ENCODE data around the gene ZNF580. TPM values are rescaled to one million over a fixed set of nuclear protein-coding genes. Genes with fewer than 3 reads are reported as not detected.
A peak's percentile ranks its signal among the peaks of the same experiment; 100 is the strongest.

Gene ZNF580
- total and polyA plus RNA-seq, 2 of the 13 experiments (the other 11 are each of a cell fraction or from before 2014, with no cell fraction given) = 4.4 to 6.0 TPM

GRCh38 chr19:55653651-55654322 is 13.0 kb downstream of the ZNF580 start (continued):
- TF ChIP-seq ZNF740 (CRISPR knock-in tag; IDR thresholded peaks at IDR 0.05) = 0 out of 2 replicates have a peak, but pooled peaks have one; percentile 8
- peak; percentile 62 for TF ChIP-seq PTBP1 (IDR thresholded peaks at IDR 0.05; ENCODE audit: low read depth, low read length, poor library complexity, severe bottlenecking)
- TF ChIP-seq ZMYM2 (CRISPR knock-in tag; IDR thresholded peaks at IDR 0.05) = 0 out of 2 replicates have a peak, but pooled peaks have one; percentile 67
- TF ChIP-seq ZNF562 (CRISPR knock-in tag; IDR thresholded peaks at IDR 0.05; ENCODE audit: borderline replicate concordance) = no peak
- no peak for TF ChIP-seq ZNF260 (CRISPR knock-in tag; IDR thresholded peaks at IDR 0.05; ENCODE audit: borderline replicate concordance, low read depth)
- no peak for TF ChIP-seq ZNF44 (CRISPR knock-in tag; IDR thresholded peaks at IDR 0.05)
- TF ChIP-seq PHF5A (CRISPR knock-in tag; IDR thresholded peaks at IDR 0.05; ENCODE audit: low read depth, unreplicated experiment) = no peak
- no peak; the same call in 1 of the 2 replicates for TF ChIP-seq ZNF790 (CRISPR knock-in tag; IDR thresholded peaks at IDR 0.05; ENCODE audit: borderline replicate concordance)
- no peak for TF ChIP-seq SNRNP70 (IDR thresholded peaks at IDR 0.05; ENCODE audit: low read depth, low read length)
- TF ChIP-seq E2F5 (CRISPR knock-in tag; conservative IDR thresholded peaks at IDR 0.05) = no peak; the same call in 1 of the 2 replicates
- no peak; the same call in 1 of the 2 replicates for TF ChIP-seq ZNF737 (CRISPR knock-in tag; IDR thresholded peaks at IDR 0.05; ENCODE audit: borderline replicate concordance)
- no peak for TF ChIP-seq ZNF451 (CRISPR knock-in tag; IDR thresholded peaks at IDR 0.05)
- peak; percentile 63 for TF ChIP-seq ZFY (CRISPR knock-in tag; IDR thresholded peaks at IDR 0.05)
- TF ChIP-seq GRHL1 (CRISPR knock-in tag; conservative IDR thresholded peaks at IDR 0.05) = no peak
- 0 out of 2 replicates have a peak, but pooled peaks have one; percentile 64 for TF ChIP-seq ZNF839 (CRISPR knock-in tag; IDR thresholded peaks at IDR 0.05; ENCODE audit: borderline replicate concordance)
- no peak for TF ChIP-seq CHD4 (IDR thresholded peaks at IDR 0.05; ENCODE audit: borderline replicate concordance, low read length)
- no peak for TF ChIP-seq BRD4 (CRISPR knock-in tag; IDR thresholded peaks at IDR 0.05)
- no peak for TF ChIP-seq ZBTB1 (CRISPR knock-in tag; IDR thresholded peaks at IDR 0.05; ENCODE audit: borderline replicate concordance)
- TF ChIP-seq ATF7-NPFF (CRISPR knock-in tag; IDR thresholded peaks at IDR 0.05; ENCODE audit: low read depth) = no peak
- TF ChIP-seq, protein P1, sequence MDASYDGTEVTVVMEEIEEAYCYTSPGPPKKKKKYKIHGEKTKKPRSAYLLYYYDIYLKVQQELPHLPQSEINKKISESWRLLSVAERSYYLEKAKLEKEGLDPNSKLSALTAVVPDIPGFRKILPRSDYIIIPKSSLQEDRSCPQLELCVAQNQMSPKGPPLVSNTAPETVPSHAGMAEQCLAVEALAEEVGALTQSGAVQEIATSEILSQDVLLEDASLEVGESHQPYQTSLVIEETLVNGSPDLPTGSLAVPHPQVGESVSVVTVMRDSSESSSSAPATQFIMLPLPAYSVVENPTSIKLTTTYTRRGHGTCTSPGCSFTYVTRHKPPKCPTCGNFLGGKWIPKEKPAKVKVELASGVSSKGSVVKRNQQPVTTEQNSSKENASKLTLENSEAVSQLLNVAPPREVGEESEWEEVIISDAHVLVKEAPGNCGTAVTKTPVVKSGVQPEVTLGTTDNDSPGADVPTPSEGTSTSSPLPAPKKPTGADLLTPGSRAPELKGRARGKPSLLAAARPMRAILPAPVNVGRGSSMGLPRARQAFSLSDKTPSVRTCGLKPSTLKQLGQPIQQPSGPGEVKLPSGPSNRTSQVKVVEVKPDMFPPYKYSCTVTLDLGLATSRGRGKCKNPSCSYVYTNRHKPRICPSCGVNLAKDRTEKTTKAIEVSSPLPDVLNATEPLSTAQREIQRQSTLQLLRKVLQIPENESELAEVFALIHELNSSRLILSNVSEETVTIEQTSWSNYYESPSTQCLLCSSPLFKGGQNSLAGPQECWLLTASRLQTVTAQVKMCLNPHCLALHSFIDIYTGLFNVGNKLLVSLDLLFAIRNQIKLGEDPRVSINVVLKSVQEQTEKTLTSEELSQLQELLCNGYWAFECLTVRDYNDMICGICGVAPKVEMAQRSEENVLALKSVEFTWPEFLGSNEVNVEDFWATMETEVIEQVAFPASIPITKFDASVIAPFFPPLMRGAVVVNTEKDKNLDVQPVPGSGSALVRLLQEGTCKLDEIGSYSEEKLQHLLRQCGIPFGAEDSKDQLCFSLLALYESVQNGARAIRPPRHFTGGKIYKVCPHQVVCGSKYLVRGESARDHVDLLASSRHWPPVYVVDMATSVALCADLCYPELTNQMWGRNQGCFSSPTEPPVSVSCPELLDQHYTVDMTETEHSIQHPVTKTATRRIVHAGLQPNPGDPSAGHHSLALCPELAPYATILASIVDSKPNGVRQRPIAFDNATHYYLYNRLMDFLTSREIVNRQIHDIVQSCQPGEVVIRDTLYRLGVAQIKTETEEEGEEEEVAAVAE (CRISPR knock-in tag; IDR thresholded peaks at IDR 0.05; ENCODE audit: borderline replicate concordance) = no peak
- TF ChIP-seq SIN3A (IDR thresholded peaks at IDR 0.05; ENCODE audit: borderline replicate concordance, low read depth, low read length) = peak; percentile 73; the same call in 1 of the 2 replicates
- TF ChIP-seq SIN3B (IDR thresholded peaks at IDR 0.05; ENCODE audit: low read length) = no peak
- 0 out of 2 replicates have a peak, but pooled peaks have one; percentile 39 for TF ChIP-seq TMF1 (CRISPR knock-in tag; IDR thresholded peaks at IDR 0.05; ENCODE audit: low read depth)
